Stimulated activated CD4-positive, alpha-beta T cell treated with anti-CD3 and anti-CD28 coated beads, Interleukin-2, amount 100 ng/mL, for 4 hours (primary cell): ENCODE measurements around the gene CYP4F12.

Experiments
- DNase-seq: peaks from one replicate; pipeline ENCODE4 v3.0.0-alpha.2; 2020; ENCODE audit warnings: low read depth

Gene CYP4F12, protein sequence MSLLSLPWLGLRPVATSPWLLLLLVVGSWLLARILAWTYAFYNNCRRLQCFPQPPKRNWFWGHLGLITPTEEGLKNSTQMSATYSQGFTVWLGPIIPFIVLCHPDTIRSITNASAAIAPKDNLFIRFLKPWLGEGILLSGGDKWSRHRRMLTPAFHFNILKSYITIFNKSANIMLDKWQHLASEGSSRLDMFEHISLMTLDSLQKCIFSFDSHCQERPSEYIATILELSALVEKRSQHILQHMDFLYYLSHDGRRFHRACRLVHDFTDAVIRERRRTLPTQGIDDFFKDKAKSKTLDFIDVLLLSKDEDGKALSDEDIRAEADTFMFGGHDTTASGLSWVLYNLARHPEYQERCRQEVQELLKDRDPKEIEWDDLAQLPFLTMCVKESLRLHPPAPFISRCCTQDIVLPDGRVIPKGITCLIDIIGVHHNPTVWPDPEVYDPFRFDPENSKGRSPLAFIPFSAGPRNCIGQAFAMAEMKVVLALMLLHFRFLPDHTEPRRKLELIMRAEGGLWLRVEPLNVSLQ

GRCh38 chr19:15672580-15673175 lies at the start of gene CYP4F12:
Gene CYP4F12 (plus strand): TSS chr19:15673087. CDS start chr19:15673530, 443 bp downstream.
- DNase-seq = no peak

- DNase-seq = no peak
These were observed 49.1 kb upstream of the CYP4F12 start for GRCh38 chr19:15623711-15624318.

GRCh38 chr19:15628236-15629002 lies 44.5 kb upstream of the CYP4F12 start:
- DNase-seq = no peak

- DNase-seq = peak; percentile 76
These were observed 43.6 kb upstream of the CYP4F12 start for GRCh38 chr19:15629003-15629880.

- DNase-seq = no peak
These were observed 41.1 kb upstream of the CYP4F12 start for GRCh38 chr19:15631817-15632216.

DNA sequence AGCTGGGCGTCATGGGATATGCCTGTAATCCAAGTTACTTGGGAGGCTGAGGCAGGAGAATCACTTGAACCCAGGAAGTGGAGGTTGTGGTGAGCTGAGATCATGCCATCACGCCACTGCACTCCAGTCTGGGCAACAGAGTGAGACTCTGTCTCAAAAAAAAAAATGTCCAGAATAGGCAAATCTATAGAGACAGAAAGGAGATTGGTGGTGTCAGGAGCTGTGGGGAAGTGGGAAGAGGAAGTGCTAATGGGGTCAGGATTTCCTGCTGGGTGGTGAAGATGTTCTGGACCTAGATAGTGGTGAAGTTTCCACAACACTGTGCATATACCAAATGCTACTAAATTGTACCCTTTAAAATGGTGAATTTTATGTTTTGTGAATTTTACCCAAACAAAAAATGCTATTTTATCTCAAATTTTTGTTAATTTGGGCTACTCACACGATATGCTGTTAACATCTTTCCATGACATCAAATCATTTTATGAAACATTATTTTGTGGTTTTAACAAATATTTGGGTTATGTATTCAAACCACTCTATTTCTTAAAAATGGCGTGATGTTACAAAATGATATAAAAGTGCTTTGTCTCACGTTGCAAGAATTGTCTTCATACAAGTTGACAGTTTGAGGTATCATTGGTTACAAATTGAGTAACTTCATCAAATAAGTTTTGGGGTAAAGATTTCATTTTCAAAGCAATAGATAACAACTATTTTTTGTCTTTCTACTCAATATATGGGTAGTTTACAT lies 39.6 kb upstream of the CYP4F12 start:
- DNase-seq = no peak

- DNase-seq = no peak
These were observed 38.8 kb upstream of the CYP4F12 start for GRCh38 chr19:15634105-15634504.

DNA sequence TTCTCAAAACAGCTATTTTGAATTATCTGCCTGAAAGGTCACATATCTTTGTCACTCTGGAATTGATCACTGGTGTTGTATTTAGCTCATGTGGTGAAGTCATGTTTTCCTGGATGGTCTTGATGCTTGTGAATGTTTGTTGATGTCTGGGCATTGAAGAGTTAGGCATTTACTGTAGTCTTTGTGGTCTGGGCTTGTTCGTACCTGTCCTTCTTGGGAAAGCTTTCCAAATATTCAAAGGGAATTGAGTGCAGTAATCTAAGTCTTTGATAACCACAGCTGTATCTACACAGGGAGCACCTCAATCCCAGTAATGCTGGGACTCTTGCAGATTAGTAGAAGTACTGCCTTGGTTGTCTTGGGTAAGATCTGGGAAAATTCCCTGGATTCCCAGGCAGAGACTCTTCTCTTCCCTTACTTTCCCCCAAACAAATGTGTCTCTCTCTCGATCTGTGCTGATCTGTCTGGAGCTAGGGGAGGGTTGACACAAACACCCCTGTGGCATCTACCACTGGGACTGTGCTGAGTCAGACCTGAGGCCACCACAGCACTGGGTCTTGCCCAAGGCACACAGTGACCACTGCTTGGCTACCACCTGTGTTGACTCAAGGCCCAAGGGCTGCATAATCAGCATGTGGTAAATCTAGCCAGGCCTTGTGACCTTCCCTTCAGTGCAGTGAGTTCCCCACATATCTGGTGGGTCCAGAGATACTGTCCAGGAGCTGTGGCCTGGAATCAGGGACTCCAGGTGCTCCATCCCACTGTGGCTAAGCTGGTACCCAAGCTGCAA lies 37.7 kb upstream of the CYP4F12 start:
- DNase-seq = no peak

DNA sequence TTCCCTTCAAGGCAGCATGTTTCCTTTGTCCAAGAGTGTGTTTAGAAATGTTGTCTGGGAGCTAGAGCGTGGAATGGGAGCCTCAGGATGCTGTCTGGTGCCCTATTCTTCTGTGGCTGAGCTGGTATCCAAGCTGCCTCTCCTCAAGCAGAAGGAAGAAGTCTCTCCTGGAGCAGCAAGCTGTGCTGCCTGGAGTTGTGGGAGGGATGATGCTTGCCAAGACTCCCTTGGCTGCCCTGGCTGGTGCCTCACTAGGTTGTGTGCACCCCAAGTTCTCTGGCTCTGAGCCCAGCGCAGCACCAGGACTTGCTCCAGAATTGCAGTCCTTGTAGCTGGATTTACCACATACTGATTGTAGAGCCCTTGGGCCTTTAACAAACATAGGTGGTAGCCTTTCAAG lies 36.9 kb upstream of the CYP4F12 start:
- no peak for DNase-seq

- DNase-seq = no peak
These were observed 33.3 kb upstream of the CYP4F12 start for GRCh38 chr19:15639596-15639995.

DNA sequence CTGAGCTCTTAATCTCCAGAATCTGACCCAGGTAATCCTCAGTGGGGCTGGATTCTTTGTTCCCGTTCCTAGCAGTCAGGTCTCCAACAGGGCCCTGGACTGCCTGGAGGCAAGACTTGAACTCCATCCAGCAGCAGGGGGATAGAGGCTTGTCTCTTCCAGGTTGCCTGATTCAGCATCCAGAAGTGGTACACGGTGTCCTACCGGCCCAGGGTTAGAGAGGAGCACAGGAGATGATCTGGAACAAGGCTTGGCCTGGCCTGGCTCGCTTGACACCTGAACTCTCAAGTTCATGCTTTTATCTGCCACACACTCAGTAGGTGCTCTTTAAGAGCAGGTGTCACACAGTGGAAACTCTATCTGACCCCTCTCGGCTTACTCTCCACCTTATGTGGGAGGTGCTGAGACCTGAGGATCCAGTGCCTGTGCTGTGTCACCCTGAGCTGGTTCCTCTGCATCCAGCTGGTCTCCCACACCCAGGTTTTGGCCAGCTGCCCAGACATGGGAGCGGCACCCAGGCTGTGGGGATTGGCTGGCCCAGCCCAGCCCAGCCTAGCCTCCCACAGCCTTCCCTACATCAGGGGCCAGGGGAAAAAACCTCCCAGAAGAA lies 32.5 kb upstream of the CYP4F12 start, which contains the start of gene CYP4F3:
CYP4F3 (plus strand) TSS at position 604 of the 610 bp plus-strand sequence. CDS start 519 bp downstream, outside the sequence.
- no peak for DNase-seq

DNA sequence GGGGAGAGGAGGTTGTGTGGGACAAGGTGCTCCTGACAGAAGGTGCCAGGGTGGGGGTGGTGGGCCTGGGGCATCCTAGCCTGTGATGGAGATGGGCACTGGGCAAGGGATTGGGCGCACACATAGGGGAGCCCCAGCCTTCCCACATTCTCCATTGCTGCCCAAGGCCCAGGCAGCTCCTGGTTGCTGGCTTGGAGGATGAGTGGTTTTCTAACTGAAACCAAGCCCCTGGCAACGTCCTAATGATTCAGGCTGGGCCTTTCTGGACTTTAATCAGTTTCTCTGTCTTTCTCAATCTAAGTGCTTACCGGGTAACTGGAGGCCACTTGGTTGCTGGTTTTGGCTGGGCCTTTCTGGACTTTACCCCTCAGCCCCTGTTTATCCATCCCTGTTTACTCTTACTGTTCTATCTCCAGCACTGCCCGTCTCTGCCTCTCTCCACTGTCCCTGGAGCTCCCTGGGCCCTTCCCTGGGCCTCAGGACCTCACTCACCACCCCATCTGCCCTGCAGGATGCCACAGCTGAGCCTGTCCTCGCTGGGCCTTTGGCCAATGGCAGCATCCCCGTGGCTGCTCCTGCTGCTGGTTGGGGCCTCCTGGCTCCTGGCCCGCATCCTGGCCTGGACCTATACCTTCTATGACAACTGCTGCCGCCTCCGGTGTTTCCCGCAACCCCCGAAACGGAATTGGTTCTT lies 31.8 kb upstream of the CYP4F12 start:
- no peak for DNase-seq

DNA sequence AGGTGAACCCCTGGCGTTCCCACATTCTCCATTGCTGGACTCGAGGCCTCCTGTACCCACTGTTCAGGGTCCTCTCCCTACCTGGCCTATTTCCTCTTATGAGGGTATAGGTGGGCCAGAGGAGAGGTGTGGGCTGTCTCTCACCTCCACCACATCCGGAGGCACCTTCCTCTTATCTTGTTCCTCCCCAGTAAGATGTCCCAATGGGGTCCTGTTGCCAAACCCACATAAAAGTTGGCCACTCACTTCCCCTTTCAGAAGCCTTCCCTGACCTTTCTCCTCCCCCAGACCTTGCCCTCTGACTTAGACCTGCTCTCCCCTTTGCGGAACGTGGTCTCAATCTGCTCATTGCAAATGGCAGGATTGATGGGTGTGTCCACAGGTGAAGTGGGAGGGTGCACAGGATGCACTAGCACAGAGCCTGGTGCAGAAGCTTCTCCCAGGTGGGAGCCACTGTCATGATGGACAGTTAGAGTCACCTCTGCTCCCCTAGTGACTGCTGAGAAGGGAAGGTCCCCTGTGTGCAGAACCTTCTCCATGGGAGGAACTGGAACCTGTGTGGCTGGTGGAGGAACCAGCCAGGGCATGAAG lies 30.9 kb upstream of the CYP4F12 start:
- DNase-seq = no peak

- no peak for DNase-seq
These were observed 30.1 kb upstream of the CYP4F12 start for GRCh38 chr19:15642807-15643206.

GRCh38 chr19:15643387-15643786 lies 29.5 kb upstream of the CYP4F12 start:
- DNase-seq = no peak

- no peak for DNase-seq
These were observed 28.7 kb upstream of the CYP4F12 start for GRCh38 chr19:15644066-15644741.

GRCh38 chr19:15644816-15645215 lies 28.1 kb upstream of the CYP4F12 start:
- no peak for DNase-seq
